ENCODE measurements around the gene SH2D1B.
"Not testable (repeated sequence)": the region's sequence is repeated elsewhere in the genome, so short reads cannot be mapped to it uniquely, and the experiment has no call there.

DNA sequence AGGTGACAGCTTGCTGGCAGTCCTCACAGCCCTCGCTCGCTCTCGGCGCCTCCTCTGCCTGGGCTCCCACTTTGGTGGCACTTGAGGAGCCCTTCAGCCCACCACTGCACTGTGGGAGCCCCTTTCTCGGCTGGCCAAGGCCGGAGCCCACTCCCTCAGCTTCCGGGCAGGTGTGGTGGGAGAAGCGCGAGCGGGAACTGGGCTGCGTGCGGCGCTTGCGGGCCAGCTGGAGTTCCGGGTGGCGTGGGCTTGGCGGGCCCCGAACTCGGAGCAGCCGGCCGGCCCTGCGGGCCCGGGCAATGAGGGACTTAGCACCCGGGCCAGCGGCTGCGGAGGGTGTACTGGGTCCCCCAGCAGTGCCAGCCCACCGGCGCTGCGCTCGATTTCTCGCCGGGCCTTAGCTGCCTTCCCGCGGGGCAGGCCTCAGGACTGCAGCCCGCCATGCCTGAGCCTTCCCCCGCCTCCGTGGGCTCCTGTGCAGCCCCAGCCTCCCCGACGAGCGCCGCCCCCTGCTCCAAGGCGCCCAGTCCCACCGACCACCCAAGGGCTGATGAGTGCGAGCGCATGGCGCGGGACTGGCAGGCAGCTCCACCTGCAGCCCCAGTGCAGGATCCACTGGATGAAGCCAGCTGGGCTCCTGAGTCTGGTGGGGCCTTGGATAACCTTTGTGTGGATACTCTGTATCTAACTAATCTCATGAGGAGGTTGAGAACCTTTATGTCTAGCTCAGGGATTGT is 21.2 kb upstream of the SH2D1B start:
- not testable (repeated sequence) for TF ChIP-seq POLR2AphosphoS5 (IDR thresholded peaks at IDR 0.05; ENCODE audit: insufficient read depth, low read depth, low read length); POLR2A (IDR thresholded peaks at IDR 0.05; ENCODE audit: low read depth, low read length); EZH2 (IDR thresholded peaks at IDR 0.05; ENCODE audit: borderline replicate concordance, low read depth, low read length, severe bottlenecking); MYC (IDR thresholded peaks at IDR 0.05; ENCODE audit: low read depth, low read length); JUN (IDR thresholded peaks at IDR 0.05; ENCODE audit: borderline replicate concordance, insufficient read depth, insufficient read length, low read depth); GATA2 (IDR thresholded peaks at IDR 0.05; ENCODE audit: insufficient read depth, insufficient read length, low read depth, low read length); FOS (IDR thresholded peaks at IDR 0.05; ENCODE audit: borderline replicate concordance, insufficient read depth, low read length)
- TF ChIP-seq, protein P1, sequence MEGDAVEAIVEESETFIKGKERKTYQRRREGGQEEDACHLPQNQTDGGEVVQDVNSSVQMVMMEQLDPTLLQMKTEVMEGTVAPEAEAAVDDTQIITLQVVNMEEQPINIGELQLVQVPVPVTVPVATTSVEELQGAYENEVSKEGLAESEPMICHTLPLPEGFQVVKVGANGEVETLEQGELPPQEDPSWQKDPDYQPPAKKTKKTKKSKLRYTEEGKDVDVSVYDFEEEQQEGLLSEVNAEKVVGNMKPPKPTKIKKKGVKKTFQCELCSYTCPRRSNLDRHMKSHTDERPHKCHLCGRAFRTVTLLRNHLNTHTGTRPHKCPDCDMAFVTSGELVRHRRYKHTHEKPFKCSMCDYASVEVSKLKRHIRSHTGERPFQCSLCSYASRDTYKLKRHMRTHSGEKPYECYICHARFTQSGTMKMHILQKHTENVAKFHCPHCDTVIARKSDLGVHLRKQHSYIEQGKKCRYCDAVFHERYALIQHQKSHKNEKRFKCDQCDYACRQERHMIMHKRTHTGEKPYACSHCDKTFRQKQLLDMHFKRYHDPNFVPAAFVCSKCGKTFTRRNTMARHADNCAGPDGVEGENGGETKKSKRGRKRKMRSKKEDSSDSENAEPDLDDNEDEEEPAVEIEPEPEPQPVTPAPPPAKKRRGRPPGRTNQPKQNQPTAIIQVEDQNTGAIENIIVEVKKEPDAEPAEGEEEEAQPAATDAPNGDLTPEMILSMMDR (IDR thresholded peaks at IDR 0.05; ENCODE audit: extremely low read depth in 1 of 2, insufficient read depth in 1 of 2, low read depth in 1 of 2, low read length in 2 of 2), result not testable (repeated sequence)
- TF ChIP-seq, protein P2, sequence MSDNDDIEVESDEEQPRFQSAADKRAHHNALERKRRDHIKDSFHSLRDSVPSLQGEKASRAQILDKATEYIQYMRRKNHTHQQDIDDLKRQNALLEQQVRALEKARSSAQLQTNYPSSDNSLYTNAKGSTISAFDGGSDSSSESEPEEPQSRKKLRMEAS (IDR thresholded peaks at IDR 0.05; ENCODE audit: insufficient read depth, insufficient read length), result not testable (repeated sequence)
